SH-SY5Y (cell line): ENCODE data around the gene PRKAA2.

Experiments
- GATA2 ChIP-seq: IDR thresholded peaks from 2 replicates; pipeline ENCODE4 v1.6.1; 2011; ENCODE audit warnings: mild to moderate bottlenecking, low read depth, low read length
- GATA3 ChIP-seq: IDR thresholded peaks from 2 replicates; pipeline ENCODE4 v1.6.1; 2011; ENCODE audit warnings: low read depth, mild to moderate bottlenecking, low read length, moderate library complexity

DNA sequence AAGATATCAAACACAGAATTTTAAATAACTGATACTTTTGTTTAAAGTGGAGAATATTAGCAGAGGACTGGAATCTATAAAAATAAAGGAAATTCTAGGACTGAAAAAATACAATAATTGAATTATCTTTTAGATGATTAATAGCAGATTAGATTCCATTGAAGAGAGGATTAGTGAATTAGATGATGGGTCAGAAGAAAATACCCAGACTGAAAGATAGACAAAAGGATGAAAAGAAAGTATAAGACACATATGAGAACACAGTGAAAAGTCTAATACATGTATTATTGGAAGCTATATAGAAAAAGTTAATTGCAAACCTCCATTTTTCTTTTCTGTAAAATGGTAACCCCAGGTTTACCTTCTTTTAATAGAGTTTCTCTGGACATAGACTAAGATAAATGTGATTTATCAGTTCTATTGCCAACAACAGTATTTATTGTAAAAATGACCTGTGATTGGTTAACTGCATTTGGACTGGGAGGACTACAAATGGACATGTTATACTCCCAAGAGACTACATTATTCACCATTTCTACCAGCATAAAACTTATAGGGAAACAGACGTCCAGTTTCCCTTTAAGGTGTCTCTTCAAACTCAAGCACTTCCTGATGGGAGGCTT is 11.0 kb downstream of the PRKAA2 start:
- TF ChIP-seq GATA3: no peak
- TF ChIP-seq GATA2: no peak
